Nephron progenitor cell (in vitro differentiated cells): ENCODE measurements around the gene NEUROD1.

Experiments used
- DNase-seq: peaks from one replicate; pipeline ENCODE4 v3.0.0; 2021
- H3K27ac Mint-ChIP-seq: 2 replicates; pipeline ENCODE4 v1.8.0; 2021; ENCODE audit warnings: mild to moderate bottlenecking, moderate library complexity, mixed read lengths
- H3K27me3 Mint-ChIP-seq: 2 replicates; pipeline ENCODE4 v1.8.0; 2021; ENCODE audit warnings: mild to moderate bottlenecking, low read depth, mixed read lengths; ENCODE audit not compliant: poor library complexity
- H3K36me3 Mint-ChIP-seq: 2 replicates; pipeline ENCODE4 v1.8.0; 2021; ENCODE audit warnings: low read depth, mixed read lengths
- H3K4me1 Mint-ChIP-seq: 2 replicates; pipeline ENCODE4 v1.8.0; 2021; ENCODE audit warnings: mixed read lengths
- H3K4me3 Mint-ChIP-seq: 2 replicates; pipeline ENCODE4 v1.8.0; 2021; ENCODE audit warnings: mild to moderate bottlenecking, moderate library complexity, mixed read lengths
- H3K9me3 Mint-ChIP-seq: 2 replicates; pipeline ENCODE4 v1.8.0; 2021; ENCODE audit warnings: mild to moderate bottlenecking, moderate library complexity, mixed read lengths
- CTCF ChIP-seq: fragments of 200-600 bp; sonication (generic); IDR thresholded peaks from 2 replicates; pipeline ENCODE4 v1.5.0; 2021; ENCODE audit warnings: antibody characterized with exemption

NEUROD1 gene

GRCh38 chr2:181674461-181674860 lies 5.9 kb downstream of the NEUROD1 start:
- H3K4me3 Mint-ChIP-seq, result no peak overlapping the region
- H3K27ac Mint-ChIP-seq, result no peak overlapping the region
- no peaks in the 10 kb centered on the region for H3K4me1 Mint-ChIP-seq
- no peaks in the 10 kb centered on the region for H3K36me3 Mint-ChIP-seq
- no peak for DNase-seq
- peaks cover 3% of the 10 kb centered on the region for H3K9me3 Mint-ChIP-seq
- peaks cover 76% of the 10 kb centered on the region for H3K27me3 Mint-ChIP-seq
- TF ChIP-seq CTCF, result no peak

- Mint-ChIP-seq H3K4me3 (no peak overlapping the region), H3K36me3 (no peaks in the 10 kb centered on the region), H3K9me3 (no peaks in the 10 kb centered on the region), H3K27me3 (peaks cover 67% of the 10 kb centered on the region), H3K27ac (no peak overlapping the region), H3K4me1 (no peaks in the 10 kb centered on the region)
- TF ChIP-seq CTCF, result no peak
- DNase-seq, result no peak
These were observed 7.1 kb downstream of the NEUROD1 start for GRCh38 chr2:181673173-181673572.

GRCh38 chr2:181672255-181673008 lies 7.9 kb downstream of the NEUROD1 start:
- H3K4me3 Mint-ChIP-seq, result no peak overlapping the region
- no peak for DNase-seq
- TF ChIP-seq CTCF, result no peak
- no peaks in the 10 kb centered on the region for H3K4me1 Mint-ChIP-seq
- H3K27ac Mint-ChIP-seq, result no peak overlapping the region
- no peaks in the 10 kb centered on the region for H3K9me3 Mint-ChIP-seq
- no peaks in the 10 kb centered on the region for H3K36me3 Mint-ChIP-seq
- peaks cover 60% of the 10 kb centered on the region for H3K27me3 Mint-ChIP-seq

- no peak for DNase-seq
- peaks cover 4% of the 10 kb centered on the region for H3K9me3 Mint-ChIP-seq
- H3K4me1 Mint-ChIP-seq, result no peaks in the 10 kb centered on the region
- H3K36me3 Mint-ChIP-seq, result no peaks in the 10 kb centered on the region
- H3K27ac Mint-ChIP-seq, result no peak overlapping the region
- no peak overlapping the region for H3K4me3 Mint-ChIP-seq
- TF ChIP-seq CTCF, result no peak
- peaks cover 53% of the 10 kb centered on the region for H3K27me3 Mint-ChIP-seq
These were observed 9.7 kb downstream of the NEUROD1 start for GRCh38 chr2:181670632-181671031.

GRCh38 chr2:181667234-181667633 lies 13.1 kb downstream of the NEUROD1 start:
- Mint-ChIP-seq H3K36me3 (no peaks in the 10 kb centered on the region), H3K9me3 (peaks cover 6% of the 10 kb centered on the region), H3K27me3 (peaks cover 25% of the 10 kb centered on the region), H3K27ac (no peak overlapping the region), H3K4me1 (no peaks in the 10 kb centered on the region), H3K4me3 (no peak overlapping the region)
- TF ChIP-seq CTCF, result no peak
- DNase-seq, result no peak

- Mint-ChIP-seq H3K4me1 (peaks cover 7% of the 10 kb centered on the region), H3K9me3 (peaks cover 6% of the 10 kb centered on the region), H3K4me3 (no peak overlapping the region), H3K27ac (no peak overlapping the region), H3K36me3 (no peaks in the 10 kb centered on the region), H3K27me3 (peaks cover 38% of the 10 kb centered on the region)
- no peak for DNase-seq
- no peak for TF ChIP-seq CTCF
These were observed 18.0 kb downstream of the NEUROD1 start for GRCh38 chr2:181662287-181662686.
